RWPE2 (cell line): ENCODE results near the gene KIF1B.

ENCODE experiments used
- ATAC-seq: fragments of 200-7000 bp; cut with Tn5 transposase; 3 replicates; pipeline ENCODE4 v1.9.1; 2021; ENCODE audit warnings: low read depth
- DNase-seq: peaks from one replicate; pipeline ENCODE4 v3.0.0-alpha.2; 2020; ENCODE audit warnings: low spot score
- H3K27ac ChIP-seq: fragments of 450-650 bp; 2 replicates; pipeline ENCODE4 v1.5.1; 2017; ENCODE audit warnings: mild to moderate bottlenecking; ENCODE audit not compliant: poor library complexity, severe bottlenecking
- H3K27me3 ChIP-seq: fragments of 250-450 bp; sonication (Bioruptor Pico); 2 replicates; pipeline ENCODE4 v1.5.1; 2021; ENCODE audit warnings: mild to moderate bottlenecking, moderate library complexity; ENCODE audit not compliant: insufficient read depth, poor library complexity, severe bottlenecking
- H3K36me3 ChIP-seq: fragments of 250-450 bp; sonication (Bioruptor Pico); 2 replicates; pipeline ENCODE4 v1.5.1; 2020; ENCODE audit warnings: low read depth, mild to moderate bottlenecking, moderate library complexity
- H3K4me1 ChIP-seq: fragments of 250-450 bp; sonication (Bioruptor Pico); 2 replicates; pipeline ENCODE4 v1.5.1; 2021; ENCODE audit warnings: mild to moderate bottlenecking, moderate library complexity; ENCODE audit not compliant: insufficient read depth, poor library complexity, severe bottlenecking
- H3K4me3 ChIP-seq: fragments of 250-450 bp; sonication (Bioruptor Pico); 2 replicates; pipeline ENCODE4 v1.5.1; 2021; ENCODE audit warnings: mild to moderate bottlenecking, moderate library complexity; ENCODE audit not compliant: severe bottlenecking
- H3K9me3 ChIP-seq: fragments of 250-450 bp; sonication (Bioruptor Pico); 2 replicates; pipeline ENCODE4 v1.5.1; 2021; ENCODE audit warnings: mild to moderate bottlenecking, moderate library complexity; ENCODE audit not compliant: severe bottlenecking
- CTCF ChIP-seq: fragments of 450-650 bp; IDR thresholded peaks from one replicate; pipeline ENCODE4 v1.5.1; 2017; ENCODE audit warnings: mild to moderate bottlenecking, moderate library complexity; ENCODE audit not compliant: poor library complexity, severe bottlenecking

KIF1B gene

DNA sequence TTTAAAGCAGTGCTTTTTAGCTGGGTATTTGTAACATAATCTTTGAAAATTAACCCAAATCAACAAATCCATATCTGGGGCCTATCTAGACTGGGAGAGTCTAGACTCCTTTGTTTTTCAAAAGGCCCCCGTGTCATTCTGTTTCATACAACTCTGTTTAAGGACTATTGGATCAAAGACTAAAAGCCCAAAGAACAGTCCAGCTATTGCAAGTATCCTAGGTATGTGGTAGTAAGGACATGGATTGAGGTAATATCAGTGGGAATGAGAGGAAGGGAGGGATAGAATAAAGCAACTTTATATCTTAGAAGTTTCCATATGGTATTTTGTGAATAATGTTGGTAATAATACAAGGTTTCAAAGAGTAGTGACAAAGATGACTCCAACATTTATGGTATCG is 18.2 kb downstream of the KIF1B start:
- DNase-seq, result no peak
- Histone ChIP-seq H3K9me3 (no peaks in the 10 kb centered on the region), H3K4me3 (no peak overlapping the region), H3K36me3 (peaks cover 6% of the 10 kb centered on the region; the same call in 1 of the 2 replicates), H3K4me1 (peaks cover 3% of the 10 kb centered on the region), H3K27ac (no peak overlapping the region), H3K27me3 (no peaks in the 10 kb centered on the region)
- no peak for ATAC-seq
- TF ChIP-seq CTCF, result no peak

GRCh38 chr1:10229903-10230302 is 19.5 kb downstream of the KIF1B start:
- Histone ChIP-seq H3K27ac (peak overlapping the region; percentile 25), H3K9me3 (no peaks in the 10 kb centered on the region), H3K4me1 (peaks cover 3% of the 10 kb centered on the region), H3K27me3 (no peaks in the 10 kb centered on the region), H3K36me3 (peaks cover 7% of the 10 kb centered on the region; the same call in 1 of the 2 replicates), H3K4me3 (no peak overlapping the region)
- DNase-seq, result no peak
- no peak for TF ChIP-seq CTCF
- ATAC-seq, result no peak

DNA sequence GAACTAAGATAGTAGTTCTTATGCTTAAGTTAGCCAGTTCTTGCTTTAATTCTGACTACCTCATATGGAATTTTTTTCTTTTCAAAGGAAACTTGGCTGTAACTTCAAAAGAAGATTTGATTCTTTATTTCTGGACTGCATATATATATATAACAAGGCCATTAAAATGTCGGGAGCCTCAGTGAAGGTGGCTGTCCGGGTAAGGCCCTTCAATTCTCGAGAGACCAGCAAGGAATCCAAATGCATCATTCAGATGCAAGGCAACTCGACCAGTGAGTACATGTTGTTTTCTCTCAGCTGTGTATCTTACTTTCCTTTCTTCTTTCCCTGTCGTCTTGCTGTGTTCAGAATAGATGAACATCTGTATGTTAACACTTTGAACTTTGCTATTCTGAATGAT is 21.8 kb downstream of the KIF1B start:
- Histone ChIP-seq H3K27ac (no peak overlapping the region), H3K4me1 (peaks cover 3% of the 10 kb centered on the region), H3K9me3 (no peaks in the 10 kb centered on the region), H3K27me3 (no peaks in the 10 kb centered on the region), H3K36me3 (peaks cover 17% of the 10 kb centered on the region), H3K4me3 (no peak overlapping the region)
- ATAC-seq, result no peak
- no peak for DNase-seq
- TF ChIP-seq CTCF, result no peak

GRCh38 chr1:10236405-10237156 is 26.2 kb downstream of the KIF1B start:
- DNase-seq (no peak), ATAC-seq (no peak)
- no peaks in the 10 kb centered on the region for H3K9me3 ChIP-seq
- no peak for TF ChIP-seq CTCF
- H3K36me3 ChIP-seq, result peaks cover 17% of the 10 kb centered on the region
- H3K27me3 ChIP-seq, result no peaks in the 10 kb centered on the region
- no peaks in the 10 kb centered on the region for H3K4me1 ChIP-seq
- no peak overlapping the region for H3K4me3 ChIP-seq
- H3K27ac ChIP-seq, result no peak overlapping the region

DNA sequence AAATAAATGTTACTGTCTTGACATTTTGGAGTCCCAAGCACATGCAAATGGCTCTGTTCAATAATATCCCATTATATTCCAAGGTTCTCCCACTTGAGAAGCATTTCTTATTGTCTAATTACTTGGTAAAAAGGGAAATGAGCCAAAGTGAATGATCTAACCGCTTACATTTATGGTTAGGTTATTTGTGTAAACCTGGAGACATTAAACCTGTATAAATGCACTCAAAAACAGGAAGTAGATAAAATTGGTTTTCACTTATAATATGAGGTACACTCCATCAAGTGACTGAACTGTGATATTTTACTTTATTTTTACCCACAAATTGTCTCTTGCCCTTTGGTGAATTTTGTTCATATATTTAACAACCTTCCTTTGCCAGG is 26.8 kb downstream of the KIF1B start:
- Histone ChIP-seq H3K4me3 (no peak overlapping the region), H3K4me1 (no peaks in the 10 kb centered on the region), H3K27ac (no peak overlapping the region), H3K36me3 (peaks cover 17% of the 10 kb centered on the region), H3K27me3 (no peaks in the 10 kb centered on the region), H3K9me3 (no peaks in the 10 kb centered on the region)
- no peak for TF ChIP-seq CTCF
- ATAC-seq (no peak), DNase-seq (no peak)
